Adipocyte (in vitro differentiated cells): ENCODE data around the gene LYSET.
"Not testable (repeated sequence)": the region's sequence is repeated elsewhere in the genome, so short reads cannot be mapped to it uniquely, and the experiment has no call there.

Source experiments
- DNase-seq: peaks from one replicate; pipeline ENCODE4 v3.0.0-alpha.2; 2015; ENCODE audit warnings: low read depth
- H3K27me3 ChIP-seq: replicated peaks from 2 replicates; pipeline ENCODE4 v1.7.0; 2013; ENCODE audit warnings: mild to moderate bottlenecking, low read length, moderate library complexity; ENCODE audit not compliant: control insufficient read depth, insufficient read depth
- H3K36me3 ChIP-seq: 2 replicates; pipeline ENCODE4 v1.7.0; 2013; ENCODE audit warnings: low read length, mild to moderate bottlenecking, moderate library complexity; ENCODE audit not compliant: control insufficient read depth, insufficient read depth, severe bottlenecking
- H3K4me1 ChIP-seq: 2 replicates; pipeline ENCODE4 v1.7.0; 2013; ENCODE audit warnings: mild to moderate bottlenecking, low read length, moderate library complexity; ENCODE audit not compliant: control insufficient read depth, insufficient read depth
- H3K4me3 ChIP-seq: 2 replicates; pipeline ENCODE4 v1.7.0; 2013; ENCODE audit warnings: mild to moderate bottlenecking, low read length, moderate library complexity
- H3K9ac ChIP-seq: 2 replicates; pipeline ENCODE4 v1.7.0; 2013; ENCODE audit warnings: mild to moderate bottlenecking, low read length, moderate library complexity
- H3K9me3 ChIP-seq: 2 replicates; pipeline ENCODE4 v1.7.0; 2013; ENCODE audit warnings: mild to moderate bottlenecking, low read length, moderate library complexity; ENCODE audit not compliant: control insufficient read depth

LYSET gene

GRCh38 chr14:93171376-93171775, 13.7 kb upstream of the LYSET start:
- DNase-seq = no peak
- Histone ChIP-seq H3K4me1 (no peaks in the 10 kb centered on the region), H3K36me3 (no peaks in the 10 kb centered on the region), H3K4me3 (no peak overlapping the region), H3K9me3 (no peaks in the 10 kb centered on the region), H3K27me3 (no peaks in the 10 kb centered on the region), H3K9ac (no peak overlapping the region)

DNA sequence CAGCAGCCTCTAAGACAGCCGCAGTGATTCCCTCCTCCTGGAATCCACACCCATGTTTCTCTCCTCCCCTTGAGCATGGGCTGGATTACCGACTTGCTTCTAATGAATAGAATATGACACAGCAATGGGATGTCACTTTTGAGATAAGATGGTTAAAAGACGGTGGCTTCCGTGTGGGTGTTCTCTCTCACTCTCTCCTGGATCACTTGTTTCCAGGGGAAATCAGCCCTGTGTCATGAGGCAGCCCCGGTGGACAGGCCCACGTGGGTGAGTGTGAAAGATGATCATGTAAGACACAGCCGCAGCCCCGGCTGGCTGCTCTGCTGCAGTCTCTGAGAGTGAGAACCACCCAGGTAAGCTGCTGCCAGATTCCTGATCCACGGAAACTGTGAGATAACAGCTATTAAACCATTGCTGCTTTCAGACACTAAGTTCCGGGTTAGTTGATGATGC, 11.1 kb upstream of the LYSET start:
- H3K4me1 ChIP-seq = no peaks in the 10 kb centered on the region
- H3K9ac ChIP-seq = no peak overlapping the region
- no peaks in the 10 kb centered on the region for H3K9me3 ChIP-seq
- H3K4me3 ChIP-seq = no peak overlapping the region
- H3K27me3 ChIP-seq = no peaks in the 10 kb centered on the region
- no peak for DNase-seq
- no peaks in the 10 kb centered on the region for H3K36me3 ChIP-seq

- not testable (repeated sequence) for H3K4me1 ChIP-seq, H3K36me3 ChIP-seq, H3K4me3 ChIP-seq, DNase-seq, H3K9ac ChIP-seq, H3K27me3 ChIP-seq, H3K9me3 ChIP-seq
Observed at GRCh38 chr14:93174731-93175130, 10.4 kb upstream of the LYSET start.

DNA sequence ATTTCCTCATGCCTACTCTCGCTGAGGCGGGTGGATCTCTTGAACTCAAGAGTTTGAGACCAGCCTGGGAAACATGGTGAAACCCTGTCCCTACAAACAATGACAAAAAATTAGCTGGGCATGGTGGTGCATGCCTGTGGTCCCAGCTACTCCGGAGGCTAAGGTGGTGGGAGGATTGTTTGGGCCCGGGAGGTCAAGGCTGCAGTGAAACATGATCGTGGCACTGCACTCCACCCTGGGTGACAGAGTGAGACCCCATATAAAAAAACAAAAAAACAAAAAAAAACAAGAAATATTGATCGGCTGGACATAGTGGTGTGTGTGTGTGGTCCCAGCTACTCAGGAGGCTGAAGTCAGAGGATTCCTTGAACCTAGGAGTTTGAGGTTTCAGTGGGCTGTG, 9.6 kb upstream of the LYSET start:
- Histone ChIP-seq H3K36me3 (no peaks in the 10 kb centered on the region), H3K4me1 (no peaks in the 10 kb centered on the region), H3K9ac (no peak overlapping the region), H3K27me3 (no peaks in the 10 kb centered on the region), H3K4me3 (no peak overlapping the region), H3K9me3 (no peaks in the 10 kb centered on the region)
- DNase-seq = no peak

- peak overlapping the region; percentile 92 for H3K9ac ChIP-seq
- DNase-seq = peak; percentile 10
- no peaks in the 10 kb centered on the region for H3K9me3 ChIP-seq
- H3K4me3 ChIP-seq = peak overlapping the region; percentile 99
- no peaks in the 10 kb centered on the region for H3K27me3 ChIP-seq
- peaks cover 7% of the 10 kb centered on the region for H3K36me3 ChIP-seq
- peaks cover 14% of the 10 kb centered on the region for H3K4me1 ChIP-seq
Observed at GRCh38 chr14:93183596-93184317, 1.4 kb upstream of the LYSET start.

DNA sequence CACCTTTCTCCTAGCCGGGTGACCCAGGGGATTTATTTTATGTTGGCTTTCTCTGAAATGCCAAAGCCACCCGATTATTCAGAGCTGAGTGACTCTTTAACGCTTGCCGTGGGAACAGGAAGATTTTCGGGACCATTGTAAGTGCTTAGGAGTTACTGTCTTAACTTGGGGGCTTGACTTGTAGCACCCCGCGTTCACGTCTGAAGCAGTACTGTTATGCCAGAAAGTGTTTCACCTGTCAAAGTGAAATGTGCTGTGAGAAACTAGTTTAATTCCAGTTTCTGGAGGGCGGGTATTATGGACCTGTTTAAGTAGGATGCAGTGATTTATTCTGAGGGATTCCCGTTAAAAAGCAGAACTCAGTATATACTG, 218 bp downstream of the LYSET start:
- H3K27me3 ChIP-seq = no peaks in the 10 kb centered on the region
- peak overlapping the region; percentile 92 for H3K9ac ChIP-seq
- peaks cover 12% of the 10 kb centered on the region for H3K36me3 ChIP-seq
- no peak for DNase-seq
- peaks cover 14% of the 10 kb centered on the region for H3K4me1 ChIP-seq
- no peaks in the 10 kb centered on the region for H3K9me3 ChIP-seq
- H3K4me3 ChIP-seq = peak overlapping the region; percentile 99

DNA sequence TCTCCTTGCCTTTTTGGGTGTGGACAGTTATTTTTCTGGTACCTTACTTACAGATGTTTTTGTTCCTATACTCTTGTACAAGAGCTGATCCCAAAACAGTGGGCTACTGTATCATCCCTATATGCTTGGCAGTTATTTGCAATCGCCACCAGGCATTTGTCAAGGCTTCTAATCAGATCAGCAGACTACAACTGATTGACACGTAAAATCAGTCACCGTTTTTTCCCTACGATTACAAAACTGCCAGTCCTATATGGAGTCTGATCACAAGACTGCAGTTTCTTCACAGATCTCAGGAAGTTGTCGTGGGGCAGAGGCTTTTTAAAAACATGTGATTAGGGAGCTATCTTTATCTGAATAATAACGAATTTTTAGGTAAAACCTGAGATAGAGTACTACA, 1.3 kb downstream of the LYSET start:
- Histone ChIP-seq H3K27me3 (no peaks in the 10 kb centered on the region), H3K36me3 (peaks cover 12% of the 10 kb centered on the region), H3K4me1 (peaks cover 14% of the 10 kb centered on the region), H3K9ac (no peak overlapping the region), H3K9me3 (no peaks in the 10 kb centered on the region), H3K4me3 (no peak overlapping the region)
- no peak for DNase-seq

- Histone ChIP-seq H3K36me3 (peaks cover 9% of the 10 kb centered on the region), H3K9me3 (no peaks in the 10 kb centered on the region), H3K27me3 (no peaks in the 10 kb centered on the region), H3K4me3 (no peak overlapping the region), H3K4me1 (peaks cover 14% of the 10 kb centered on the region), H3K9ac (no peak overlapping the region)
- DNase-seq = no peak
Observed at GRCh38 chr14:93186956-93187355, 1.8 kb downstream of the LYSET start.

DNA sequence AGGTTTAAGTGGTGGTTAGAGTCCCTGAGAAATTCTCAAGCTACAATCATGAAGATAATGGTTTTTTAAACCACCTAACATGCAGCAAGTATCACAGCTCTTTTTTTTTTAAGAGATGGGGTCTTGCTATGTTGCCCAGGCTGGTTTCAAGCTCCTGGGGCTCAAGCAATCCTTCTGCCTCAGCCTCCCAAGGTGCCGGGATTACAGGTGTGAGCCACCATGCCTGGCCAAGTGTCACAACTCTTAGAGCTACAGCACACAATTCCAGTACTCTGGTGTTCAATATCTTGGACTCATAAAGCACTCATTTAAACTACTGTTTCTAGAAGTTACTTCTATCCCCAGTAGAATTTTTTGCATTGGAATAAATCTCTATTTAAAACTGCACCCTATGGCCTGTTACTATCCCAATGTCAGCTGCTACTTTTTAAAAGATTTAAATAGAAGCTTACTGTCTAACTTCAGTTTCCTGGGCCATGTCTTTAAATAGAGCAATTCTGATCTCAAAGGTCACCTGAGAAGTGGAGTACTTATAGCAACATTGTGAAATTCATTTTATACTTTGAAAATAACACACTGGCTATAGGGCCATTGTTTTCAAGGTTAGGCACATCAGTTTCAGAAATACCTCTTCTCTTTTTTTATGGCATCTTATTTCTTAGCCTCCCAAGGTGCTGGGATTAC, 10.3 kb downstream of the LYSET start:
- no peaks in the 10 kb centered on the region for H3K9me3 ChIP-seq
- H3K9ac ChIP-seq = no peak overlapping the region
- H3K36me3 ChIP-seq = no peaks in the 10 kb centered on the region
- H3K27me3 ChIP-seq = no peaks in the 10 kb centered on the region
- no peak overlapping the region for H3K4me3 ChIP-seq
- no peak for DNase-seq
- H3K4me1 ChIP-seq = no peaks in the 10 kb centered on the region

DNA sequence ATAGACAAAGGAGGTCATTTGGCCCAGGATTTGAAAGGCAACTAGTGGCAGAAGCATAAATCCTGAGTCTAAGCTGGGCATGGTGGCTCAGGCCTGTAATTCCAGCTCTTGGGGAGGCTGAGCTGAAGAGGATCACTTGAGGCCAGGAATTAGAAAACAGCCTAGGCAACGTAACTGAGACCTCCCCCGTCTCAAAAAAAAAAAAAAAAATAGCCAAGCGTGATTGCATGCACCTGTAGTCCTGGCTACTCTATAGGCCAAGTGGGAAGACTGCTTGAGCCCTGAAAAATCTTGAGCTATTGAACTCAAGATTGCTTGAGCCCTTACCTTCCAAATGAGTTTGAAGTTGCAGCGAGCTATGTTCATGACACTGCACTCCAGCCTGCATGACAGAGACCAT, 13.9 kb downstream of the LYSET start:
- Histone ChIP-seq H3K4me1 (no peaks in the 10 kb centered on the region), H3K4me3 (no peak overlapping the region), H3K27me3 (no peaks in the 10 kb centered on the region), H3K9ac (no peak overlapping the region), H3K9me3 (no peaks in the 10 kb centered on the region), H3K36me3 (no peaks in the 10 kb centered on the region)
- DNase-seq = no peak

GRCh38 chr14:93200553-93200952, 15.4 kb downstream of the LYSET start:
- H3K9me3 ChIP-seq = no peaks in the 10 kb centered on the region
- no peak for DNase-seq
- H3K27me3 ChIP-seq = no peaks in the 10 kb centered on the region
- no peaks in the 10 kb centered on the region for H3K4me1 ChIP-seq
- H3K4me3 ChIP-seq = no peak overlapping the region
- no peaks in the 10 kb centered on the region for H3K36me3 ChIP-seq
- no peak overlapping the region for H3K9ac ChIP-seq
